HepG2 (cell line): Measurements from ENCODE around the gene RNF213. TPM values are rescaled to one million over a fixed set of nuclear protein-coding genes. Genes with fewer than 3 reads are reported as not detected.

Source experiments
- ATF2 ChIP-seq: sonication (generic); formaldehyde crosslinking; IDR thresholded peaks from 2 replicates; pipeline ENCODE4 v1.4.0; 2020; ENCODE audit warnings: missing genetic modification reagents
- HNF4G ChIP-seq, 2 experiments: sonication (generic) in 1 of 2; formaldehyde crosslinking in 1 of 2; IDR thresholded peaks; 2 replicates each; pipeline versions ENCODE4 v1.4.0 to v1.6.1; 2011 to 2020; ENCODE audit warnings: borderline replicate concordance in 2 of 2, low read depth in 2 of 2, mild to moderate bottlenecking in 2 of 2, low read length in 1 of 2, missing genetic modification reagents in 1 of 2, moderate library complexity in 1 of 2
- IRX3 ChIP-seq: sonication (generic); formaldehyde crosslinking; IDR thresholded peaks from 2 replicates; pipeline ENCODE4 v1.8.1; 2023; ENCODE audit warnings: mild to moderate bottlenecking, low read depth, missing genetic modification reagents, borderline replicate concordance
- KDM3A ChIP-seq: IDR thresholded peaks from 2 replicates; pipeline ENCODE4 v1.6.1; 2018; ENCODE audit warnings: low read depth, missing compliant biosample characterization
- KLF13 ChIP-seq: sonication (generic); formaldehyde crosslinking; IDR thresholded peaks from 2 replicates; pipeline ENCODE4 v1.4.0; 2020; ENCODE audit warnings: mild to moderate bottlenecking, missing genetic modification reagents
- KLF16 ChIP-seq, 2 experiments: sonication (generic) in 1 of 2; formaldehyde crosslinking in 1 of 2; IDR thresholded peaks; 2 replicates each; pipeline versions ENCODE4 v1.6.1 to v1.8.0; 2016 to 2023; ENCODE audit warnings: missing genetic modification reagents in 2 of 2, missing compliant biosample characterization in 1 of 2
- PPARG ChIP-seq: conservative IDR thresholded peaks from 2 replicates; pipeline ENCODE4 v1.6.1; 2016; ENCODE audit warnings: missing biosample characterization, missing genetic modification reagents
- REL ChIP-seq: sonication (generic); formaldehyde crosslinking; conservative IDR thresholded peaks from 2 replicates; pipeline ENCODE4 v1.8.0; 2022; ENCODE audit warnings: mild to moderate bottlenecking, missing genetic modification reagents, moderate library complexity
- SKIL ChIP-seq: sonication (generic); formaldehyde crosslinking; IDR thresholded peaks from 2 replicates; pipeline ENCODE4 v1.8.0; 2022; ENCODE audit warnings: missing genetic modification reagents, mild to moderate bottlenecking, moderate library complexity, borderline replicate concordance
- SMAD1 ChIP-seq: sonication (generic); formaldehyde crosslinking; IDR thresholded peaks from 2 replicates; pipeline ENCODE4 v1.4.0; 2020; ENCODE audit warnings: missing genetic modification reagents, low read depth, mild to moderate bottlenecking, borderline replicate concordance
- ZBTB21 ChIP-seq: sonication (generic); formaldehyde crosslinking; IDR thresholded peaks from 2 replicates; pipeline ENCODE4 v1.4.0; 2020; ENCODE audit warnings: missing genetic modification reagents
- ZFP36 ChIP-seq: fragments of 150-350 bp; IDR thresholded peaks from 2 replicates; pipeline ENCODE4 v1.6.1; 2018; ENCODE audit warnings: borderline replicate concordance, low read length, low read depth; ENCODE audit not compliant: partially characterized antibody
- ZKSCAN5 ChIP-seq: sonication (generic); formaldehyde crosslinking; IDR thresholded peaks from 2 replicates; pipeline ENCODE4 v1.5.1; 2020; ENCODE audit warnings: mild to moderate bottlenecking, missing genetic modification reagents
- ZMYM4 ChIP-seq: sonication (generic); formaldehyde crosslinking; IDR thresholded peaks from 2 replicates; pipeline ENCODE4 v1.8.1; 2023; ENCODE audit warnings: mild to moderate bottlenecking, missing genetic modification reagents
- ZNF329 ChIP-seq: sonication (generic); formaldehyde crosslinking; IDR thresholded peaks from 2 replicates; pipeline ENCODE4 v1.9.0; 2021; ENCODE audit warnings: low read depth, mild to moderate bottlenecking, missing genetic modification reagents
- ZNF44 ChIP-seq: sonication (generic); formaldehyde crosslinking; IDR thresholded peaks from 2 replicates; pipeline ENCODE4 v1.5.1; 2020; ENCODE audit warnings: mild to moderate bottlenecking, missing genetic modification reagents
- ZNF546 ChIP-seq: sonication (generic); formaldehyde crosslinking; conservative IDR thresholded peaks from 2 replicates; pipeline ENCODE4 v1.8.1; 2023; ENCODE audit warnings: mild to moderate bottlenecking, missing genetic modification reagents
- ZNF7 ChIP-seq: IDR thresholded peaks from 2 replicates; pipeline ENCODE4 v1.6.1; 2016; ENCODE audit warnings: missing biosample characterization, missing genetic modification reagents
- ZNF737 ChIP-seq: sonication (generic); formaldehyde crosslinking; IDR thresholded peaks from 2 replicates; pipeline ENCODE4 v1.5.0; 2020; ENCODE audit warnings: missing genetic modification reagents, mild to moderate bottlenecking, borderline replicate concordance
- polyA plus RNA-seq, 8 experiments: library from polyadenylated mRNA; depleted of rRNA in 3 of 8; stranded (reverse) in 7 of 8; unstranded in 1 of 8; fragments of >200 nt; fragmentation: Illumina TruSeq in 4 of 8; extraction: Trizol in 4 of 8; gene quantifications; 2 replicates each; pipeline versions ENCODE4 v1.2.1 to v1.2.3, GENCODE V29; 2011 to 2016; ENCODE audit warnings: low read depth in 4 of 8, missing spikeins in 1 of 8, mixed read lengths in 1 of 8; ENCODE audit not compliant: insufficient read depth in 1 of 8
- total RNA-seq, 5 experiments: library from RNA; depleted of rRNA; stranded (reverse); fragments of >200 nt; fragmentation: Illumina TruSeq; extraction: Trizol; gene quantifications; 2 replicates each; pipeline ENCODE4 v1.2.3, GENCODE V29; 2016; ENCODE audit warnings: low read depth in 1 of 5
- TF ChIP-seq, protein P1 (sequence below): sonication (generic); formaldehyde crosslinking; conservative IDR thresholded peaks from 2 replicates; pipeline ENCODE4 v1.8.1; 2023; ENCODE audit warnings: missing genetic modification reagents
- TF ChIP-seq, protein P2 (sequence below): sonication (generic); formaldehyde crosslinking; IDR thresholded peaks from 2 replicates; pipeline ENCODE4 v1.5.1; 2020; ENCODE audit warnings: missing genetic modification reagents, mild to moderate bottlenecking, borderline replicate concordance
- TF ChIP-seq, protein P3 (sequence below): sonication (generic); formaldehyde crosslinking; IDR thresholded peaks from 2 replicates; pipeline ENCODE4 v1.9.0; 2021; ENCODE audit warnings: missing genetic modification reagents, mild to moderate bottlenecking, borderline replicate concordance

RNF213 gene
- total and polyA plus RNA-seq, 2 of the 13 experiments (the other 11 are each of a cell fraction or from before 2014, with no cell fraction given) = 38.6 to 38.7 TPM

DNA sequence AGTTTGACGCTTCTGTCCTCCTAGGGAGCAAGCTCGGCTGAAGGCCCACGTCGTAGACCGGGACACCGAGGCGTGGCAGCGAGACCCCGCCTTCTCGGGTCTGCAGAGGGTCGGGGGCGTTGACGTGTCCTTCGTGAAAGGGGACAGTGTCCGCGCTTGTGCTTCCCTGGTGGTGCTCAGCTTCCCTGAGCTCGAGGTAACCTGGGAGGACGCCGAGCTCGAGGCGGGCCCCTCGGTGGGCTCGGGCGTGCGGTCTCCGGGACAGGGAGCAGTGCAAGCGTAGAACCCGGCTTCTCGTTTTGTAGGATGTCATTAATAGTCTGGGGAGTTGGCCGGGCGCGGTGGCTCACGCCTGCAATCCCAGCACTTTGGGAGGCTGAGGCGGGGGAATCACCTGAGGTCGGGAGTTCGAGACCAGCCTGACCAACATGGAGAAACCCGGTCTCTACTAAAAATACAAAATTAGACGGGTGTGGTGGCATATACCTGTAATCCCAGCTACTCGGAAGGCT is 155.0 kb downstream of the RNF213 start (continued):
- TF ChIP-seq ZNF44 (no peak), ZNF546 (no peak), ATF2 (CRISPR knock-in tag) (no peak), ZNF7 (CRISPR knock-in tag) (no peak), ZFP36 (no peak), ZKSCAN5 (no peak), ZBTB21 (no peak), PPARG (no peak), IRX3 (0 out of 2 replicates have a peak, but pooled peaks have one; percentile 38), ZNF737 (CRISPR knock-in tag) (0 out of 2 replicates have a peak, but pooled peaks have one; percentile 41), KDM3A (CRISPR knock-in tag) (no peak), ZMYM4 (CRISPR knock-in tag) (no peak; the same call in 1 of the 2 replicates), SKIL (CRISPR knock-in tag) (0 out of 2 replicates have a peak, but pooled peaks have one; percentile 37), KLF13 (CRISPR knock-in tag) (0 out of 2 replicates have a peak, but pooled peaks have one; percentile 42), KLF16 (CRISPR knock-in tag; IDR thresholded peaks at IDR 0.05) (no peak), REL (CRISPR knock-in tag) (0 out of 2 replicates have a peak, but pooled peaks have one; percentile 8), HNF4G (IDR thresholded peaks at IDR 0.05; ENCODE audit: borderline replicate concordance, low read depth, low read length) (no peak), HNF4G (CRISPR knock-in tag; IDR thresholded peaks at IDR 0.05; ENCODE audit: borderline replicate concordance, low read depth) (no peak), ZNF329 (CRISPR knock-in tag) (no peak), SMAD1 (CRISPR knock-in tag) (no peak)
- TF ChIP-seq, protein P1, sequence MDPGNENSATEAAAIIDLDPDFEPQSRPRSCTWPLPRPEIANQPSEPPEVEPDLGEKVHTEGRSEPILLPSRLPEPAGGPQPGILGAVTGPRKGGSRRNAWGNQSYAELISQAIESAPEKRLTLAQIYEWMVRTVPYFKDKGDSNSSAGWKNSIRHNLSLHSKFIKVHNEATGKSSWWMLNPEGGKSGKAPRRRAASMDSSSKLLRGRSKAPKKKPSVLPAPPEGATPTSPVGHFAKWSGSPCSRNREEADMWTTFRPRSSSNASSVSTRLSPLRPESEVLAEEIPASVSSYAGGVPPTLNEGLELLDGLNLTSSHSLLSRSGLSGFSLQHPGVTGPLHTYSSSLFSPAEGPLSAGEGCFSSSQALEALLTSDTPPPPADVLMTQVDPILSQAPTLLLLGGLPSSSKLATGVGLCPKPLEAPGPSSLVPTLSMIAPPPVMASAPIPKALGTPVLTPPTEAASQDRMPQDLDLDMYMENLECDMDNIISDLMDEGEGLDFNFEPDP (CRISPR knock-in tag) = peak; percentile 95; the same call in 1 of the 2 replicates
- TF ChIP-seq, protein P2, sequence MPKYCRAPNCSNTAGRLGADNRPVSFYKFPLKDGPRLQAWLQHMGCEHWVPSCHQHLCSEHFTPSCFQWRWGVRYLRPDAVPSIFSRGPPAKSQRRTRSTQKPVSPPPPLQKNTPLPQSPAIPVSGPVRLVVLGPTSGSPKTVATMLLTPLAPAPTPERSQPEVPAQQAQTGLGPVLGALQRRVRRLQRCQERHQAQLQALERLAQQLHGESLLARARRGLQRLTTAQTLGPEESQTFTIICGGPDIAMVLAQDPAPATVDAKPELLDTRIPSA (CRISPR knock-in tag) = 0 out of 2 replicates have a peak, but pooled peaks have one; percentile 52
- TF ChIP-seq, protein P3, sequence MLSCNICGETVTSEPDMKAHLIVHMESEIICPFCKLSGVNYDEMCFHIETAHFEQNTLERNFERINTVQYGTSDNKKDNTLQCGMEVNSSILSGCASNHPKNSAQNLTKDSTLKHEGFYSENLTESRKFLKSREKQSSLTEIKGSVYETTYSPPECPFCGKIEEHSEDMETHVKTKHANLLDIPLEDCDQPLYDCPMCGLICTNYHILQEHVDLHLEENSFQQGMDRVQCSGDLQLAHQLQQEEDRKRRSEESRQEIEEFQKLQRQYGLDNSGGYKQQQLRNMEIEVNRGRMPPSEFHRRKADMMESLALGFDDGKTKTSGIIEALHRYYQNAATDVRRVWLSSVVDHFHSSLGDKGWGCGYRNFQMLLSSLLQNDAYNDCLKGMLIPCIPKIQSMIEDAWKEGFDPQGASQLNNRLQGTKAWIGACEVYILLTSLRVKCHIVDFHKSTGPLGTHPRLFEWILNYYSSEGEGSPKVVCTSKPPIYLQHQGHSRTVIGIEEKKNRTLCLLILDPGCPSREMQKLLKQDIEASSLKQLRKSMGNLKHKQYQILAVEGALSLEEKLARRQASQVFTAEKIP = no peak
